ENCODE results near the gene MAPK14.
A peak's percentile ranks its signal among the peaks of the same experiment; 100 is the strongest.

MAPK14 gene

DNA sequence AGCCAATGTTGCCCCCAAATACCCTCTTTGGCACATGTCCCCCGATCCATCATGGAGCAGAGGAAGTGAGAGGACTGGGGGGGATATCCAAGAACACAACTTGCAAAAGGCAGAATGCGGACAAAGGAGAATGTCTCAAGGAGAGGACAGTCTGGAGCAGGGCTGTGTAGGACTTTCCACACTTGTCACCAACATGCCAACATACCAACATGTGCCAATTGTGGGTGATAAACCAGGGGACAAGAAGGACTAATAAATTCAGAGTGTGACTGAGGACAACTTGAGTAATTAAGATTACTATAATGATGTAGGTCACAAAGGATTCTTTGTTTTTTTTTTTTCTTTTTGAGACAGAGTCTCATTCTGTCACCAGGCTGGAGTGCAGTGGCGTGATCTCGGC is 11.9 kb upstream of the MAPK14 start:
- DNase-seq: no peak
- TF ChIP-seq, protein P1, sequence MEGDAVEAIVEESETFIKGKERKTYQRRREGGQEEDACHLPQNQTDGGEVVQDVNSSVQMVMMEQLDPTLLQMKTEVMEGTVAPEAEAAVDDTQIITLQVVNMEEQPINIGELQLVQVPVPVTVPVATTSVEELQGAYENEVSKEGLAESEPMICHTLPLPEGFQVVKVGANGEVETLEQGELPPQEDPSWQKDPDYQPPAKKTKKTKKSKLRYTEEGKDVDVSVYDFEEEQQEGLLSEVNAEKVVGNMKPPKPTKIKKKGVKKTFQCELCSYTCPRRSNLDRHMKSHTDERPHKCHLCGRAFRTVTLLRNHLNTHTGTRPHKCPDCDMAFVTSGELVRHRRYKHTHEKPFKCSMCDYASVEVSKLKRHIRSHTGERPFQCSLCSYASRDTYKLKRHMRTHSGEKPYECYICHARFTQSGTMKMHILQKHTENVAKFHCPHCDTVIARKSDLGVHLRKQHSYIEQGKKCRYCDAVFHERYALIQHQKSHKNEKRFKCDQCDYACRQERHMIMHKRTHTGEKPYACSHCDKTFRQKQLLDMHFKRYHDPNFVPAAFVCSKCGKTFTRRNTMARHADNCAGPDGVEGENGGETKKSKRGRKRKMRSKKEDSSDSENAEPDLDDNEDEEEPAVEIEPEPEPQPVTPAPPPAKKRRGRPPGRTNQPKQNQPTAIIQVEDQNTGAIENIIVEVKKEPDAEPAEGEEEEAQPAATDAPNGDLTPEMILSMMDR (IDR thresholded peaks at IDR 0.05; ENCODE audit: low read depth, low read length, missing control alignments): no peak
- Histone ChIP-seq H3K4me3 (ENCODE audit: low read depth, low read length) (no peak overlapping the region), H3K27me3 (replicated peaks) (no peaks in the 10 kb centered on the region), H3K27ac (no peak overlapping the region), H3K36me3 (replicated peaks) (no peaks in the 10 kb centered on the region)
- in situ Hi-C loops (cut with HindIII; ENCODE audit: low pct_ligation_motif_present, low sequenced_read_pairs): no loop called here

DNA sequence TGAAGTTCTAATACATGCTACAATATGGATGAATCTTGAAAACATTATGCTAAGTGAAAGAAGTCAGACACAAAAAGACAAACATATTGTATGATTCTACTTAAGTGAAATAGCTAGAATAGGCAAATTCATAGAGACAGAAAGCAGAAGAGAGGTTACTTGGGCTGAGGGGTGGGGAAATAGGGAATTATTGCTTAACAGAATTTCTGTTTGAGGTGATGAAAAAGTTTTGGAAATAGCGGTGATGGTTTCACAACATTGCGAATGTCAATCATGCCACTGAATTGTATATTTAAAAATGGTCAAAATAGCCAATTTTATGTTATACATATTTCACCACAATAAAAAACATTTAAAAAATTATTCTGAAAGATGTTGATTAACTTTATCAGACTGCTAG is 9.3 kb upstream of the MAPK14 start:
- no peaks in the 10 kb centered on the region for H3K27me3 ChIP-seq (replicated peaks)
- in situ Hi-C loops (cut with HindIII; ENCODE audit: low pct_ligation_motif_present, low sequenced_read_pairs): no loop called here
- H3K4me3 ChIP-seq (ENCODE audit: low read depth, low read length): no peak overlapping the region
- DNase-seq: no peak
- no peaks in the 10 kb centered on the region for H3K36me3 ChIP-seq (replicated peaks)
- TF ChIP-seq, protein P1 (IDR thresholded peaks at IDR 0.05; ENCODE audit: low read depth, low read length, missing control alignments): no peak
- H3K27ac ChIP-seq: no peak overlapping the region

DNA sequence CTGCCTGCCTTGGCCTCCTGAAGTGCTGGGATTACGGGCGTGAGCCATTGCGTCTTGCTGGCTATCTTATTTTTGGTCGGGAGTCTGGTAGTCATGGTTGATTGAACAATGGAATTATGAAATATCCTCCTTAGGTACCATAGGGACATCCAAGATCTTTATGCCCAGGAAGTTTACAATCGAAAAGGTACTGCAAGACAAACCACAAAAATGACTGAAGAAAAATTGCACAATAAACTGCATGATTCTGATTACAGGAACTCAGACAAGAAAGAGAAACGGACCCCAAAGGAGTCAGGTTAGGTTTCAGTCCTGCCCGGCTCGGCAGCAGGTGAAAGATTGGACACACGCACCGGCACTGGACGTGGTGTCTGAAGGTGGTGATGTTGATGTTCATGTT is 8.4 kb upstream of the MAPK14 start:
- Histone ChIP-seq H3K36me3 (replicated peaks) (no peaks in the 10 kb centered on the region), H3K4me3 (ENCODE audit: low read depth, low read length) (no peak overlapping the region), H3K27me3 (replicated peaks) (no peaks in the 10 kb centered on the region), H3K27ac (no peak overlapping the region)
- TF ChIP-seq, protein P1 (IDR thresholded peaks at IDR 0.05; ENCODE audit: low read depth, low read length, missing control alignments): no peak
- DNase-seq: no peak
- in situ Hi-C loops (cut with HindIII; ENCODE audit: low pct_ligation_motif_present, low sequenced_read_pairs): no loop called here

DNA sequence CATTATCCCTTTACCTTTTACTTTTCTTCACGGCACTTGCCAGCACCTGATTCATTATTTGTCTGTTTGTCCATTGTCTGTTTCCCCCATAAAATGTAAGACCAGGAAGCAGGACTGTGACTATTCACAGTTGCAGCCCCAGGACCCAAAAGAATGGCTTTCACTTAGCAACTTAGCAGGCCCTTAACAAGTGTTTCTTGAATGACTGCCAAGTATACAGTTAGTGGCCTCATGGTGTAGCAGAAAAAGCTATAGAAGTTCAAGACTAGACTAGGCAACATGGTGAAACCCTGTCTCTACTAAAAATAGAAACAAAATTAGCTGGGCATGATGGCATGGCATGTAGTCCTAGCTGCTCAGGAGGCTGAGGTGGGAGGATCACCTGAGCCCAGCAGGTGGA is 7.5 kb upstream of the MAPK14 start:
- no peak overlapping the region for H3K27ac ChIP-seq
- in situ Hi-C loops (cut with HindIII; ENCODE audit: low pct_ligation_motif_present, low sequenced_read_pairs): no loop called here
- no peaks in the 10 kb centered on the region for H3K27me3 ChIP-seq (replicated peaks)
- TF ChIP-seq, protein P1 (IDR thresholded peaks at IDR 0.05; ENCODE audit: low read depth, low read length, missing control alignments): no peak
- H3K4me3 ChIP-seq (ENCODE audit: low read depth, low read length): no peak overlapping the region
- H3K36me3 ChIP-seq (replicated peaks): no peaks in the 10 kb centered on the region
- no peak for DNase-seq

DNA sequence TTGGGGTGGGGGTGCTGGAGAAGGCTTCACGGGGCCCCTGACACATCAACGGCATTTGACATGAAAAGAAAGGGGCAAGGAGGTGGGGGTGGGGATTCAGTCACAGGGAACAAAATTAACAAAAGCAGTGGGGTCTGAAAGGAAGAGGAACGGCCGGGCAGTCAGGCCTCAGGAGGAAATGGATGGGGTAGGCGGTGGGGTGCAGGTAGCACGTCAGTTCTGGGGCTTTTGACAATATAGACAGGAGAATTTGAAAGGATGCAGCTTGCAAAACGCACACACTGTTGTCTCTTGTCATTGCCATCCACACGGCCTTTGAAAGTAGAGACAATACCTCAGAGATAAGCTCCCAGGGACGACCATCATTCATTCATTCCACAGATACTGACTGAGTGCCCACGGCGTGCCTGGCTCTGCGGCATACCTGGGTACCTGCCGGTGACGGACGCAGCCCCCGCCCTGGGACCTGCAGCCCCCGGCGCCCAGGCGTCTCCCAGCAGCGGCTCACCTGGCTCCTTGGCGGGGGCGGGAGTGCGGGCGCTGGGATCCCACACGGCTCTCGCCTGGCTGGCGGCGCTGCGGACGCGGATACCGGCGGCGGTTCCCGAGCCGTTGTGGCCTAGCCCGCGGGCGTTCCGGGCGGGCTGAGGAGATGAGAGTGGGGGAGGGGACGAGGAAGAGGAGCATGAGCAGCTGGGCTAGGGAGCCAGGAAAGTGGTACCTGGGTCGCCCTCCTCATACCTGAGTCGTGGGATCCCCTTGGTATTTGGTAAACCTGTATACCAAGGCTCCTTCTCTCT is 3.4 kb upstream of the MAPK14 start, which contains the start of gene SLC26A8:
Gene SLC26A8, minus strand, starts transcription at position 646 of the 800 bp plus-strand sequence. CDS start 4,934 bp downstream, outside the sequence.
- TF ChIP-seq, protein P1 (IDR thresholded peaks at IDR 0.05; ENCODE audit: low read depth, low read length, missing control alignments): no peak
- in situ Hi-C loops (cut with HindIII; ENCODE audit: low pct_ligation_motif_present, low sequenced_read_pairs): no loop called here
- Histone ChIP-seq H3K4me3 (ENCODE audit: low read depth, low read length) (peak within 1 kb of the TSS; percentile 32), H3K27ac (no peak within 1 kb of the TSS), H3K36me3 (replicated peaks) (peaks cover 2% of the 10 kb centered on the region), H3K27me3 (replicated peaks) (no peaks in the 10 kb centered on the region)
- no peak for DNase-seq
